Fibroblast of pulmonary artery (primary cell): ENCODE results near the gene PIP5KL1.
A peak's percentile ranks its signal among the peaks of the same experiment; 100 is the strongest.

Experiments
- DNase-seq: peaks from one replicate; pipeline ENCODE4 v3.0.0-alpha.2; 2010; ENCODE audit warnings: low read depth
- H3K4me3 ChIP-seq: replicated peaks from 2 replicates; pipeline ENCODE4 v1.5.1; 2011; ENCODE audit warnings: low read depth, mild to moderate bottlenecking, control low read depth, low read length, moderate library complexity
- CTCF ChIP-seq: IDR thresholded peaks from 2 replicates; pipeline ENCODE4 v1.5.1; 2011; ENCODE audit warnings: mild to moderate bottlenecking, control low read depth, low read length, inconsistent platforms; ENCODE audit errors: missing control alignments

The PIP5KL1 gene

GRCh38 chr9:127942216-127943010 is 11.8 kb upstream of the PIP5KL1 start:
- DNase-seq = peak; percentile 73
- H3K4me3 ChIP-seq = no peak overlapping the region
- TF ChIP-seq CTCF = peak; percentile 75

GRCh38 chr9:127941961-127942215 is 11.3 kb upstream of the PIP5KL1 start:
- no peak for TF ChIP-seq CTCF
- H3K4me3 ChIP-seq = no peak overlapping the region
- DNase-seq = no peak

- H3K4me3 ChIP-seq = no peak overlapping the region
- no peak for TF ChIP-seq CTCF
- DNase-seq = no peak
Observed at GRCh38 chr9:127941062-127941960, 10.7 kb upstream of the PIP5KL1 start.

GRCh38 chr9:127940593-127940992 is 10.0 kb upstream of the PIP5KL1 start:
- TF ChIP-seq CTCF = no peak
- no peak for DNase-seq
- no peak overlapping the region for H3K4me3 ChIP-seq

GRCh38 chr9:127938298-127938690 is 7.7 kb upstream of the PIP5KL1 start:
- TF ChIP-seq CTCF = no peak
- peak overlapping the region; percentile 91 for H3K4me3 ChIP-seq
- no peak for DNase-seq

GRCh38 chr9:127937388-127938297 is 7.1 kb upstream of the PIP5KL1 start, which contains the start of gene DPM2:
TSS of gene DPM2 (minus strand) at chr9:127937854. CDS start at chr9:127937820, 34 bp downstream.
- H3K4me3 ChIP-seq = peak within 1 kb of the TSS; percentile 91
- peak; percentile 85 for DNase-seq
- TF ChIP-seq CTCF = no peak
